Muscle of leg (tissue), 11 donors: ENCODE results near the gene LTA4H. TPM values are rescaled to one million over a fixed set of nuclear protein-coding genes. Genes with fewer than 3 reads are reported as not detected.

Experiments
- DNase-seq: peaks from one replicate; pipeline ENCODE4 v3.0.0; 2013
- H3K27ac ChIP-seq: one replicate; pipeline ENCODE4 v1.5.1; 2013; ENCODE audit warnings: mild to moderate bottlenecking, low read length, control low read depth
- H3K27me3 ChIP-seq: one replicate; pipeline ENCODE4 v1.6.1; 2013; ENCODE audit warnings: low read length; ENCODE audit not compliant: control insufficient read depth, insufficient read depth
- H3K36me3 ChIP-seq: one replicate; pipeline ENCODE4 v1.6.1; 2013; ENCODE audit warnings: low read length; ENCODE audit not compliant: control insufficient read depth, insufficient read depth
- H3K4me1 ChIP-seq: one replicate; pipeline ENCODE4 v1.6.1; 2013; ENCODE audit warnings: low read length; ENCODE audit not compliant: control insufficient read depth, insufficient read depth
- H3K4me3 ChIP-seq: one replicate; pipeline ENCODE4 v1.5.1; 2013; ENCODE audit warnings: low read length, control low read depth
- H3K9me3 ChIP-seq: replicated peaks from 2 replicates; pipeline ENCODE4 v1.6.1; 2013; ENCODE audit warnings: low read depth, low read length; ENCODE audit not compliant: control insufficient read depth
- WGBS: methylation state at CpG from one replicate; pipeline ENCODE4 v1.1.5; 2013; ENCODE audit warnings: missing lambda C conversion rate; ENCODE audit not compliant: insufficient coverage; 5-methylcytosine and 5-hydroxymethylcytosine counted together
- polyA plus RNA-seq, 8 donors: library from polyadenylated mRNA; unstranded; fragments of 120-200 nt; gene quantifications; one replicate each; pipeline versions ENCODE4 v1.2.1 to v1.2.3, GENCODE V29; 2013; ENCODE audit warnings: inconsistent platforms in 1 of 8, low replicate concordance in 1 of 8; ENCODE audit not compliant: insufficient read length in 8 of 8, insufficient read depth in 1 of 8
- total RNA-seq: library from RNA; stranded (reverse); fragments of 120-200 nt; gene quantifications from one replicate; pipeline ENCODE4 v1.2.4, GENCODE V29; 2013

LTA4H gene
- total and polyA plus RNA-seq, 9 donors, result 64.0 to 81.5 (median 73.5) TPM

GRCh38 chr12:96014943-96015599 lies 20.3 kb downstream of the LTA4H start:
- WGBS, result 83% methylated on average over 1 of the region's 3 CpGs
- Histone ChIP-seq H3K9me3 (no peaks in the 10 kb centered on the region), H3K36me3 (peaks cover 26% of the 10 kb centered on the region), H3K27me3 (no peaks in the 10 kb centered on the region), H3K4me1 (no peaks in the 10 kb centered on the region), H3K4me3 (no peak overlapping the region), H3K27ac (no peak overlapping the region)
- DNase-seq, result no peak

GRCh38 chr12:96007729-96008128 lies 27.7 kb downstream of the LTA4H start:
- H3K9me3 ChIP-seq, result no peaks in the 10 kb centered on the region
- whole genome bisulfite sequencing, result no CpG with 5 or more reads among the region's 1 CpG
- no peaks in the 10 kb centered on the region for H3K4me1 ChIP-seq
- no peak overlapping the region for H3K27ac ChIP-seq
- peaks cover 39% of the 10 kb centered on the region for H3K36me3 ChIP-seq
- H3K27me3 ChIP-seq, result no peaks in the 10 kb centered on the region
- H3K4me3 ChIP-seq, result no peak overlapping the region
- no peak for DNase-seq

- no peaks in the 10 kb centered on the region for H3K4me1 ChIP-seq
- WGBS, result no CpG with 5 or more reads among the region's 1 CpG
- DNase-seq, result no peak
- no peaks in the 10 kb centered on the region for H3K9me3 ChIP-seq
- H3K27ac ChIP-seq, result no peak overlapping the region
- H3K4me3 ChIP-seq, result no peak overlapping the region
- H3K36me3 ChIP-seq, result peaks cover 32% of the 10 kb centered on the region
- H3K27me3 ChIP-seq, result no peaks in the 10 kb centered on the region
These were observed 28.7 kb downstream of the LTA4H start for GRCh38 chr12:96006727-96007126.

GRCh38 chr12:96000858-96001257 lies 34.5 kb downstream of the LTA4H start:
- Histone ChIP-seq H3K4me3 (no peak overlapping the region), H3K27ac (no peak overlapping the region), H3K9me3 (no peaks in the 10 kb centered on the region), H3K27me3 (no peaks in the 10 kb centered on the region), H3K36me3 (peaks cover 24% of the 10 kb centered on the region), H3K4me1 (no peaks in the 10 kb centered on the region)
- no CpG with 5 or more reads among the region's 5 CpGs for WGBS
- no peak for DNase-seq

GRCh38 chr12:95999484-95999883 lies 35.9 kb downstream of the LTA4H start:
- Histone ChIP-seq H3K4me1 (no peaks in the 10 kb centered on the region), H3K9me3 (no peaks in the 10 kb centered on the region), H3K27ac (no peak overlapping the region), H3K27me3 (no peaks in the 10 kb centered on the region), H3K36me3 (peaks cover 14% of the 10 kb centered on the region), H3K4me3 (no peak overlapping the region)
- DNase-seq, result no peak
- WGBS, result 71% methylated on average over 2 of the region's 5 CpGs

GRCh38 chr12:95998611-95999286 lies 36.6 kb downstream of the LTA4H start:
- Histone ChIP-seq H3K4me1 (no peaks in the 10 kb centered on the region), H3K36me3 (peaks cover 13% of the 10 kb centered on the region), H3K4me3 (no peak overlapping the region), H3K27ac (no peak overlapping the region), H3K9me3 (no peaks in the 10 kb centered on the region), H3K27me3 (no peaks in the 10 kb centered on the region)
- WGBS, result 7% methylated on average over 2 of the region's 7 CpGs
- DNase-seq, result peak; percentile 62

GRCh38 chr12:95997911-95998510 lies 37.4 kb downstream of the LTA4H start:
- no peaks in the 10 kb centered on the region for H3K4me1 ChIP-seq
- no peak overlapping the region for H3K4me3 ChIP-seq
- no peak overlapping the region for H3K27ac ChIP-seq
- no peaks in the 10 kb centered on the region for H3K9me3 ChIP-seq
- DNase-seq, result no peak
- no peaks in the 10 kb centered on the region for H3K27me3 ChIP-seq
- H3K36me3 ChIP-seq, result peaks cover 13% of the 10 kb centered on the region
- 63% methylated on average over 2 of the region's 5 CpGs for WGBS

- no peak overlapping the region for H3K27ac ChIP-seq
- H3K27me3 ChIP-seq, result no peaks in the 10 kb centered on the region
- H3K36me3 ChIP-seq, result peaks cover 11% of the 10 kb centered on the region
- H3K4me3 ChIP-seq, result no peak overlapping the region
- DNase-seq, result no peak
- 69% methylated on average over 2 of the region's 3 CpGs for WGBS
- no peaks in the 10 kb centered on the region for H3K9me3 ChIP-seq
- H3K4me1 ChIP-seq, result no peaks in the 10 kb centered on the region
These were observed 38.1 kb downstream of the LTA4H start for GRCh38 chr12:95997276-95997675.

GRCh38 chr12:95996034-95996658 lies 39.2 kb downstream of the LTA4H start, which contains the start of gene HAL:
Gene HAL, minus strand, starts transcription at chr12:95996344. Its CDS starts 434 bp downstream, at chr12:95995910.
- DNase-seq, result peak; percentile 8
- H3K4me1 ChIP-seq, result no peaks in the 10 kb centered on the region
- 63% methylated on average over 4 of the region's 7 CpGs for WGBS
- H3K36me3 ChIP-seq, result peaks cover 9% of the 10 kb centered on the region
- no peaks in the 10 kb centered on the region for H3K27me3 ChIP-seq
- H3K9me3 ChIP-seq, result no peaks in the 10 kb centered on the region
- H3K27ac ChIP-seq, result no peak within 1 kb of the TSS
- no peak within 1 kb of the TSS for H3K4me3 ChIP-seq
